NCI-H1417 (cell line): ENCODE data around the gene PNKD.

Source experiments
- DNase-seq, 3 experiments: peaks; one replicate each; lab custom pipeline; 2025; lab: John Stamatoyannopoulos, UW

PNKD gene

DNA sequence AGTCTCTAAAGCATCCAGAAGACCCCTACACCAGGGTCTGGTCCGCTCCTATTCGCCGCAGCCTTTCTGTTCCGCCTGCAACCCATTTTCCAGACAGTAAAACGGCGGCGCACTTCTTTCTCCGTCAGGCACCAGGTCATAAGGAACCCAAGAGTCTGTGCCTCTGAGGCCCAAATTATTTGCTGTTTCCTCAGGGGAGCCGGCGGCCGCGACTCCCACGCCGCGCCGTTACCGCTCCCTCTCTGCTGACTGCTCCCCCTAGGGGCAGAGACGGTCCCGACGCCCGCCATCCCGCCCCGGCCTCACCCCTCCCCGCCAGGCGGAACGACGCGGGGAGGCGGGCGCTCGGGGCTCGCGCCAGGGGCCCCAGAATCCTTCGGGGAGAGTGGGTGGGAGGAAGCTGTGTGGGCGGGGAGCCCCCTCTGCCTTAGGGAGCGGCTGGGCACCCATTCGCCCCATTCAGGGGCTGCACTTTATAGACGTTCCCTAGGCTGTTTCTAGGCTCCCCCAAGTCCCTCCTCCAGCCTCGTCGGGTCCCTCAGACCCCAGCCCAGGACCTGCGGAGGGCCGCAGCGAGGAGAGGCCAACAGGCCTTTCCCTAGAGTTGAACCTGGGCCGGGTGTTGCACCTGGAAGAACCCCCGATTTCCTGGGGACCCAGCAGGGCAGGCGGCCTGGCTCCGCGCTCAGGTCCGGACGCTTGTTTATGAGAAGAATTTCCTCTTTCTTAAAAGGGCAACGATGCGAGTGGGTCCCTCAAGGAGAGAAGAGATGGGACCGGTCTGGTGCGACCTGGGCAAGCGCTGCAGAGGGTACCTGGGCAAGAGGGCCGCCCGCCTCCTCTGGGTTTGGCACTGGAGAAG lies 125.7 kb downstream of the PNKD start:
- DNase-seq, result peak; percentile 86 to 95 (median 94)
